ENCODE measurements around the gene GABBR2.

DNA sequence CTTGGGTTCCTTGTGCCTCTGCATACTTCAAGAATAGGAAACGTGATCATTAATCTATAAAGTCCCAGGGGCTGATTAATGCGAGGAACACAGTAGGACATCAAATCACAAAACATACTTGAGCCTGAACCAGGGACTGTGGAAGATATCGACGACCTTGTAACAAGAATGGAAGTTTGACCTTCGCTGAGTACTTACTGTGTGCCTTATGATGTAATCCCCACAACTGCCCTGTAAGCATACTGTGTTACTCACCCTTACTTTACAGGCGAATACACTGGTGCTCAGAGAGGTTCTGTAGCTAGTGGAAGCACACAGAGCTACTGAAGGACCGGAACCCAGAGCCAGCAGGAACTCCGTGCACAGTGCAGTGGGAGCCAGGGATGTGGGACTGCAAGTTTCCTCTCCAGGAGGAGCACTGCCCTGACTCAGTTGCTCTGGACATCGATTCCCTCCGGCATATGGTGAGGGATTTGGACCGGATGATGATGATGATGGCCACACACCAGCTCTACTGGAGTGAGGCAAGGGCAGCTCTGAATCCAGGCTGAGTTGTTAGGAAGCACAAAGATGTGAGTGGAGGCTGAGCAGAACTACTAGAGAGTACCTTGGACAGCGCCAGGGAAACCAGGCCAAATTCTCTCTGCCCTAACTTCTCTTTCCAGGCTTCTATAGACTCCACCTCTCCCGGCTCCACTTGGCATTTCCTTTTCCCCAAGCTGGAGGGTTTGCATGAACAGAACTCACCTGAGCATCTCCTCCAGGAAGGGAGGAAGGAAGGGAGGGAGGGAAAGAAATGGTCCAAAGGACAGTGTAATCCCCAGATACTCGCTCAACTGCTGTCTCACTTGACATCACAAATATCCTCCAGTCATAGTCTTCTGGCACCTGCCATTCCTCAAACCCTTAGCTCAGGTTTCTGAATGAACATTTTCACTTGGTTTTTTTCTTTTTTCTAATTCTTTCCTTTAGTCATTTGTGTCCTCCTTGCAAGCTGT, 1.5 kb upstream of the GABBR2 start:
- TF ChIP-seq POLR2A (IDR thresholded peaks at IDR 0.05), result no peak
- TF ChIP-seq, protein P1, sequence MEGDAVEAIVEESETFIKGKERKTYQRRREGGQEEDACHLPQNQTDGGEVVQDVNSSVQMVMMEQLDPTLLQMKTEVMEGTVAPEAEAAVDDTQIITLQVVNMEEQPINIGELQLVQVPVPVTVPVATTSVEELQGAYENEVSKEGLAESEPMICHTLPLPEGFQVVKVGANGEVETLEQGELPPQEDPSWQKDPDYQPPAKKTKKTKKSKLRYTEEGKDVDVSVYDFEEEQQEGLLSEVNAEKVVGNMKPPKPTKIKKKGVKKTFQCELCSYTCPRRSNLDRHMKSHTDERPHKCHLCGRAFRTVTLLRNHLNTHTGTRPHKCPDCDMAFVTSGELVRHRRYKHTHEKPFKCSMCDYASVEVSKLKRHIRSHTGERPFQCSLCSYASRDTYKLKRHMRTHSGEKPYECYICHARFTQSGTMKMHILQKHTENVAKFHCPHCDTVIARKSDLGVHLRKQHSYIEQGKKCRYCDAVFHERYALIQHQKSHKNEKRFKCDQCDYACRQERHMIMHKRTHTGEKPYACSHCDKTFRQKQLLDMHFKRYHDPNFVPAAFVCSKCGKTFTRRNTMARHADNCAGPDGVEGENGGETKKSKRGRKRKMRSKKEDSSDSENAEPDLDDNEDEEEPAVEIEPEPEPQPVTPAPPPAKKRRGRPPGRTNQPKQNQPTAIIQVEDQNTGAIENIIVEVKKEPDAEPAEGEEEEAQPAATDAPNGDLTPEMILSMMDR (IDR thresholded peaks at IDR 0.05), result no peak

Measured in uterus (tissue), 2 donors.